ENCODE data around the gene RAP2A.

DNA sequence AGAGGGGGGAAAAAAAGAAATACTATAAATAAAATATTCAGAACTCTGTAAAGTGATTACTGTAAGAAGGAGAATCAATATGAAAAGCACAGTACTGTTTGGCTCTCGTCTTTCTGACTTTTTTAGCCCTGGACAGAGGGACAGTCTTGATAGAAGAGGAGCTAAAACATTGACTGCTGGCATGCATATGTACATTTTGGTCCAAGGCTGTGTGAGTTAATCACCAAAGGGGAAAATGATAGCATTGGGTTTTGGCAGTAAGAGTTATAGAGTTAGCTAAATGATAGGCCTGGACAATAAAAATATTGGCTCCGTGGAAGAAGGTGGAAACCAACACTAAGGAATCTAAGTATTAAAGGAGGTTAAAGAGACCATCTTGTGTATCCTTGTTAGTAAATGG lies 50.3 kb downstream of the RAP2A start:
- TF ChIP-seq, protein P1, sequence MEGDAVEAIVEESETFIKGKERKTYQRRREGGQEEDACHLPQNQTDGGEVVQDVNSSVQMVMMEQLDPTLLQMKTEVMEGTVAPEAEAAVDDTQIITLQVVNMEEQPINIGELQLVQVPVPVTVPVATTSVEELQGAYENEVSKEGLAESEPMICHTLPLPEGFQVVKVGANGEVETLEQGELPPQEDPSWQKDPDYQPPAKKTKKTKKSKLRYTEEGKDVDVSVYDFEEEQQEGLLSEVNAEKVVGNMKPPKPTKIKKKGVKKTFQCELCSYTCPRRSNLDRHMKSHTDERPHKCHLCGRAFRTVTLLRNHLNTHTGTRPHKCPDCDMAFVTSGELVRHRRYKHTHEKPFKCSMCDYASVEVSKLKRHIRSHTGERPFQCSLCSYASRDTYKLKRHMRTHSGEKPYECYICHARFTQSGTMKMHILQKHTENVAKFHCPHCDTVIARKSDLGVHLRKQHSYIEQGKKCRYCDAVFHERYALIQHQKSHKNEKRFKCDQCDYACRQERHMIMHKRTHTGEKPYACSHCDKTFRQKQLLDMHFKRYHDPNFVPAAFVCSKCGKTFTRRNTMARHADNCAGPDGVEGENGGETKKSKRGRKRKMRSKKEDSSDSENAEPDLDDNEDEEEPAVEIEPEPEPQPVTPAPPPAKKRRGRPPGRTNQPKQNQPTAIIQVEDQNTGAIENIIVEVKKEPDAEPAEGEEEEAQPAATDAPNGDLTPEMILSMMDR (IDR thresholded peaks at IDR 0.05; ENCODE audit: insufficient read depth, low read length), result no peak
- TF ChIP-seq POLR2AphosphoS5 (IDR thresholded peaks at IDR 0.05; ENCODE audit: low read depth), result no peak
- no peak for TF ChIP-seq SPI1 (IDR thresholded peaks at IDR 0.05; ENCODE audit: borderline replicate concordance, low read depth)
